AG20443 (cell line): ENCODE data around the gene MALRD1.
"Not testable (repeated sequence)": the region's sequence is repeated elsewhere in the genome, so short reads cannot be mapped to it uniquely, and the experiment has no call there.

Experiments used
- DNase-seq: peaks from one replicate; pipeline ENCODE4 v3.0.0; 2012; ENCODE audit warnings: low spot score, mixed read lengths

Gene MALRD1

DNA sequence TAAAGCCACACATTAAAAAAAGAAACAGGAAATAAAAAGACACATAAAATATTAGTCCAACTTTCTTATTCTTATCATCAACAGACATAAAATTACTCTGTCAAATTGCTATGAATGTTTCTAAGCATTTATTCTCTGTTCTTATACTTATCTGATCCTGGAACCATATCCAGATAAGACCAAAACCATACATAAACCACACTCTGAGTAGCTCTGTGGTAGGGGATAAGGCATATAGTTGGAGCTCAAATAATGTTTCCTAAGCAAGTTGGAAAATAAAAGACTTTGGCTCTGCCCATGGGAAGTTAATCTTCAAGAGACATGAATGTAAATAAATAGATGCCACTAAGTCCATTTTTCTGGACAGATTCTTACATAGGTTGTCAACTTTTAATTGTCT, 664.6 kb downstream of the MALRD1 start:
- DNase-seq: no peak

DNA sequence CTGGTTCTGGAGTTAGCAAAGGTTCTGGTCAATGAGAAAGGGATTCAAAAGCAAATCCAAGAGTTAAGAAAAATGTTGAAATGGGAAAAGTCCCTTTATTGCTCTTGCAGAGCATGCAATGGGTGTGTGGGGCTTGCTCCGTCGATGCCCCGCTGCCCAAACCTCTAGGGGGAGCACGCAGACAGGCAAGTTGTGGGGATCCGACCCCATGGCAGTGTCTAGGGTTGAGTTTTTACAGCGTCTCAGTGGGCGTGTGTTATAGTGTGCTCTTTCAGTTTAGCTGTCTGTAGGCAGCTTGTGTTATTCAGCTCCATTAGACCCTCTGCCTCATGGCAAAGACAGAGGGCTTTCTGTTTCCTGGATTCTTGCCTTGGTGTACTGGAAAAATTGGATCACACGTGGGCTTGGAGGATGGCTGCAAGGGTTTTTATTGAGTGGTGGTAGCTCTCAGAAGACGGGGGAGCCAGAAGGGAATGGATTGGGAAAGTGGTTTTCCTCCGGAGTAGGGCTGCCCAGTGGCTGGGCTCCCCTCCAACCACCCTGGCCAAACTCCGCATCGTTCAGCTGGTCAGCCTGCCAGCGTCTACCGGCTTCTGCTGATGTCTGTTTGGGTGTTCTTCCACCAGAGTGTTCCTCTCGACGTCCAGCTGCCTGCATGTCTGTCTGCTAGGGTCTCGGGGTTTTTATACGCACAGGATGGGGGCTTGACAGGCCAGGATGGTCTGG, 665.4 kb downstream of the MALRD1 start:
- no peak for DNase-seq

DNA sequence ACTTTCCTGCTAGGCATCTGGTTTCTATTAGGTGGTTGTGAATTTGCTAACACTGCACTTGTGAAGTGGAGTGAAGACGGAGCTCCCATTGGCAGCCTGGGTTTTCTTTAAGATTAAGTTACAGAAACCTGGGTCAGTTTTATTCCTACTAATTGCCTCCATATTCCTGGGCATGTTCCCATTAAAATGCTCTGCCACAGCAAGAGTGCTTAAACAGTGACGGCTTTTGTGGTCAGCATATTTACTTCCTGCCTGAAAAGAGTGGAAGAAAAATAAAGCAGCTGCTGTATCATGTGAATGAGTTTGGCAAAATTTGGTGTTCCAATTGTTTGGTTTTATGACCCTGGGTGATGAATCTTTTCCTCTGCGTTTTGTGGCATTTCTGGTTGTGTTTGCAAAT, 670.7 kb downstream of the MALRD1 start:
- DNase-seq: peak; percentile 17

DNA sequence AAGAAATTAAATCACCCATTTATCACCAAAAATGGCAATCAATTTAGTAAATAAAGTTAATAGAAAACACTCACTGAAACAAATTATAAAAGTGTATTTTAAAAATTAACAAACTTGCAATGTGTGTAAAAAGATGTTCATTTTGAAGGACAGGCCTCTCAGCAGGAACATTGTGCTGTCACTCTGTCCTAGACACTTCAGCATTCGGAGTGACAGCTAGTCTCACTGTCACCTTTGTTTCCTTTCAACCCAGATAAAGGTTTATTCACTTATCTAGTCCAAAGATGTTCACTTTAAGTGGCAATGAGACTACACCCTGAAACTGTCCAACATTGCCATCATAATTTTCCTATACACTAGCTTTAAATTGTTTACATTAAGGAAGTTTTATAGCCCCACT, 675.7 kb downstream of the MALRD1 start:
- DNase-seq: no peak

DNA sequence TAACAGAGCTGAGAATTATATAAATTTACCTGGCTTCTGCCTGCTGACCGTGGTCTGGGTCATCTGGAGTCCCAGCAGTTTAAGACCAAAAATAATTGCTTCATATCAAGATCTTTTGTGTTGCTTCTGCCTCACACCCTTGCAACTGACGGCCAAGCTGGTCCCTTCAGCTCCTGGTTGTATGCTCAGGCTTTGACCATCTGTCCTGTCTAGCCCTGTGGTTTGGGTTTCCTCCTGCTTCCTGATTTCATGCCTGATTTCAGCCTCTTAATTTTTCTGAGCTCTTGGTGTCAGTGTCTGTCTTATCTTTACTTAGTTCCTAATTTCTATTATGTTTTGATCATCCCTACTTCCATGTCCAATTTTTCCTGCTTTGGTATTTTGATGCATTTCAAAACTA, 679.8 kb downstream of the MALRD1 start:
- DNase-seq: no peak

DNA sequence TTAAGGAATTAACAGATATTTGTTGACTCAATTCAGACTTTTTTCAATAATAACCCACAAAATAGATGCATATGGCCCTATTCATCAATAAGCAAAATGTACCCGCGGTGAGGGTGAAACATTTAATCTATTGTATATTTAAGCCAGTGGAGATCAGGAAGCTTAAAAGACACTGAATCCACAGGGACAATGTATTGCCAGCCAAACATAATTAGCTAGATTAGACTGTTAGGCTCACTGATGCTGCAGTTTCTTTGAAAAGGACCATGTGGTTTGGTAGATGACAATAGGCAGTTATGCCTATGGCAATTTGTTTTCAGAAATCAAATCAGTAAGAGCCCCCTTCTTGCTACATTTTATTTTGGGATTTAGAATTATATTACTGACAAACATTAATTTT, 680.4 kb downstream of the MALRD1 start:
- no peak for DNase-seq

DNA sequence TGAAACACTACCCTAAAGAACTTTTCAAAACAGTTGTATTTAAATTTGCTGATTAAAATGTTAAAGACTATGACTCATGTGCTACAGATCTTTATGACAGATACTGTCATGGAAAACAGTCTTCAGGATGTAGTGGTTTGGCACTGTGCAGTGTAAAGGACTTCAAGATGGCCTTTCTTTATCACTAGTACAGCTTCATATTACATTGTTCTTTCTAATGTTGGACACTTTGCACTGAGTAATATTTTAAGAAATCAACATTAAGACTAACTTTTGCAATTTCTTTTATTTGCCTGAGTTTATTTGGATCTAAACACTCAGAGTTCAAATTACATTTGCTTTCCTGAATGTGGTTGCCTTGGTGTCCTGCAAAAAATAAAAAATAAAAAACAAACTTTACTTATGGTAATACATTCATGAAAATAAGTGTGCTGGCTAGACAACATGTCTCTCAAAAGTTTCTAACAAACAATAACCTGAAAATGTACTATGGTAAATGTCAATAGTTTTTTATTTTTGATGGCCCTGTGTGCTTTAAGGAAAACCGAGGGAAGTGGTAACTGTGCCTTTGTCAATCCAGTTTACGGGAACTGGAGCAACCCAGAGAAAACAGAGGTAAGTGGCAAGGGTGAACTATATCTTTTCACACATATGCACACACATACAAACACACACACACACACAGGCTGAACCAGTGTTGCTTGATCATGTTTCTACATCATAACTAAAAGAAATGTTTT, 681.7 kb downstream of the MALRD1 start:
- DNase-seq: no peak

DNA sequence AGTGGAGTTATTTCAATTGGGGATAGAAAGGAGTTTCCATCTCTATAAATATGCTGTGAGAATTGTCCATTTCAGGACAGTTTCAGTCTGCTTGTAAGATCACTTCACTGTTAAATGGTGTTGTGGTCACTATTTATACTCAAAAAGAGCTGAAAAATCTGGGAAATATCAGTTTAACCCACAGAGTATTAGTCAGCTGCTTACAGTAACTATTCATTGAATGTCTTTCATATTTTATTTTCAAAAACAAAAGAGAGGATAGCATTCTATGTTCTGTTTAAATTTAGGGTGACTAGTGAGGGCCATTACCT, 682.3 kb downstream of the MALRD1 start:
- no peak for DNase-seq

DNA sequence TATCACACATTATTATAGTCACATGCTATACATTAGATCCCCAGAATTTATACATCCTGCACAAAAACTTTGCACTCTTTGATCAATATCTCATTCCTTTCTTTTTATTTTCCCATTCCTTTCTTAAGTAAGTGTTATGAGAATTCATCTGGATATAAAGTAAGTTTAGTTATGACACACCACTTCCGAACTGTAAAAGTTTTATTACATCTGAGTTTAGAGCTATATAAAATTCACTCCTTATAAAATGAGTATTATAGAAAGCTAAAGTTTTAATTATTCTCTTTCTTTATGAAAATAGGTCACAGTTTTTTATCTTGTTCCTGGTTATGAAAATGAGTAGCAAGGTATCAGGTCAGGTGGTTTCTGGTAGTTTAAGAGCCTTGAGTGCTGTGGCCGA, 683.0 kb downstream of the MALRD1 start:
- DNase-seq: no peak

DNA sequence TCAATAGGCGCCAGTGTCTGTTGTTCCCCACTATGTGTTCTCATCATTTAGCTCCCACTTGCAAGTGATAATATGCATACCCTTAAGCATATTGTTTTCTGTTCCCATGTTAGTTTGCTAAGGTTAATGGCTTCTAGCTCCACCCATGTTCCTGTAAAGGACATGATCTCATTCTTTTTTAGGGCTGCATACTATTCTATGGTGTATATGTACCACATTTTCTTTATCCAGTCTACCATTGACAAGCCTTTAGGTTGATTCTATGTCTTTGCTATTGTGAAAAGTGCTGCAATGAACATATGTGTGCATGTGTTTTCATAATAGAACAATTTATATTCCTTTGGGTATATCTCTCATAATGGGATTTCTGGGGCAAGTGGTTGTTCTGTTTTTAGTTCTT, 689.8 kb downstream of the MALRD1 start:
- no peak for DNase-seq

DNA sequence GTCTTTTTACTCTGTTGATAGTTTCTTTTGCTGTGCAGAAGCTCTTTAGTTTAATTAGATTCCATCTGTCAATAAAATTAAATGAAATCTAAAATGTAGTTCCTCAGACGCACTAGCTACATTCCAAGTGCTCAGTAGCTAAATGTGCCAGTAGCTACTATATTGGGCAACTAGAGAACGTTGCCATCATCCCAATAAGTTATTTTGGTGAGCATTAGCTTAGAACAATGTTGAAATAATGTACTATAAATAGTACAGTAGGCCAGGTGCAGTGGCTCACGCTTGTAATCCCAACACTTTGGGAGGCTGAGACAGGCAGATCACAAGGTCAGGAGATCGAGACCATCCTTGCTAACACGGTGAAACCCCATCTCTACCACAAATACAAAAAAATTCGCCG, 690.6 kb downstream of the MALRD1 start:
- DNase-seq: not testable (repeated sequence)

DNA sequence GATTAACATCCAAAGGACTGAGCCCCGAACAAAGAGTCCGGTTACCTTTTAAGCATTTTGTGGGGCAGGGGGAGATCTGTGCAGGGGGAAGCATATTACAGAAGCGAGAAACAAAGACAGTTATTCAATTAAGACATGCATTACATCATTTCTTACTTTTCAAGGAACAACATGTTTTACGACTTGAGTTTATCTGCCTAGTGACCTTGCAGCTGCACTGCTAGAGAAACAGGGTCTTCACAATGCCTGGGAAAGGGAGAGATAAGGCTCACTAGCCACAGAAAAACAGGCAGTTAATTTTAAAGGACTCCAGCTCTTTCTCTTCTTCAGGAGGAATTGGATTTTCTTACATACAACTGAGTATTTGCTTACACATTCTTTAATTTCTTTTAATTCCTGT, 693.5 kb downstream of the MALRD1 start:
- not testable (repeated sequence) for DNase-seq

DNA sequence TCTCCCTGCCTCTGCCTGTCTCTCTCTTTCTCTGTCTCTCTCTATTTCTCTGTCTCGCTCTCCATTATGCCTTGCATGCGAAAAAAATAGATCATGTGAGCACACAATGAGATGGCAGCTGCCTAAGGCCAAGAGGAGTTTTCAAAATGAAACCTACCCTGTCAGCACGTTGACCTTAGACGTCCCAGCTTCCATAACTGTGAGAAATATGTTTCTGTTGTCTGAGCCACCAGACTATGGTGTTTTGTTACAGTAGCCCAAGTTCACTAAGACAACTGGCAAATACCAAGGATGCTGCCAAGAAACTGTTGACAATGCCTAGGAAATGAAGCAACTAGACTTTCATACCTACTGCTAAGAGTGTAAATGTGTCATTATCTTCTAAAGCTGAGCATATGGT, 697.1 kb downstream of the MALRD1 start:
- no peak for DNase-seq

DNA sequence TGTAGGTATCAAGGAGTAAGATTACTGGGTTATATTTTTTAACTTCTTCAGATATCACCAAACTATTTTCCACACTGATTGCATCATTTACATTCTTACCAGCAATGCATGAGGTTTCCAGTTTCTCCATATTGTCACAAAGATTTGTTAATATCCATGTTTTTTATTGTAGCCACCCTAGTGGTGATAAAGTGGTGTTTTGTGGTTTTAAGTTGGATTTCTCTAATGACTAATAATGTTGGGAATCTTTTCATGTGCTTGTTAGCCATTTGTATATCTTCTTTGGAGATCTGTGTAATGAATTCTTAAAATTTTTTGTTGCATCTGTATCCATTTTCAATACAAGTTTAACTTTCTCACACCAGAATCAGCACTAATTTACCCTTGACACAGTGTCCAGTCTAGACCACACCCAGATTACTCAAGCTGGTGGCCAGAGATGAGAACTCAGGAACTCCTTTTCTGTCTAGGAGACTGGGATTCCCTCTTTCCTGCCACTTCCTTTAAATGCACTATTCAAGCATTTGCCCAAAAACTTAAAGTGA, 700.7 kb downstream of the MALRD1 start:
- no peak for DNase-seq

DNA sequence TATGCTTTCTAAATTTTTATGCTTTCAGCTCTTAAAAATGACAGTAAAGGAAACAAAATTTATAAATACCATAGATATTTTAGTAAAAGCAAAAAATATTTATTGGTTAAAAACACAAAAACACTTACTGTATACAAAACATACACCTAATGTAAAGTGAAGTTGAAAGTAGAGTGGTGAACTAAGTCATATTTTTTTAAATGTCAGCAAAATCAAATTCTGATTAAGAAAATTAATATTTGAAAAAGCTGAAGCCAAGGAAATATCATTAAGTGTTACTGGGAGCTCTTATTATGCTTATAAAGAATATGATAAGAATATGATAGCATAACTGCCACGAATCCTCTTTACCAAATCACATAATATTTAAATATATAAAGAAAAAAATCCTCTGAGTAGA, 702.4 kb downstream of the MALRD1 start:
- DNase-seq: no peak

DNA sequence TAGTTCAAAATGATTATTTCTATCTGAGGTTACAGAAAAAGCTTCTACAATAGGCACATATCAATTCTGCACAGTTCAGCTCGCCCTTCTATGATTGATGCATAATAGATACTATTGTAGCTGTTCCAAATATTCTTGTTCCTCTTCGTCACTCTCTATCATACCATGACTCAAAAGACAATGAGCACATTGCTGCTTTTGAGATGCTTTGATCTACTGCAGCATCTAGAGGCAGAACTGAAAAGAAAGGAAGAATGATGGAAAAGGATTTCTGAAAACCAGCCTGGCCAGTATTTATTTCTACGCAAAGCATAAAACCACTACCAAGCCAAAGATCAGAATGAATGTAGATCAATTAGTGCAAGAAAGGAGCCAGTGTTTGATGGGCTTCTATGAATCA, 708.3 kb downstream of the MALRD1 start:
- DNase-seq: no peak

DNA sequence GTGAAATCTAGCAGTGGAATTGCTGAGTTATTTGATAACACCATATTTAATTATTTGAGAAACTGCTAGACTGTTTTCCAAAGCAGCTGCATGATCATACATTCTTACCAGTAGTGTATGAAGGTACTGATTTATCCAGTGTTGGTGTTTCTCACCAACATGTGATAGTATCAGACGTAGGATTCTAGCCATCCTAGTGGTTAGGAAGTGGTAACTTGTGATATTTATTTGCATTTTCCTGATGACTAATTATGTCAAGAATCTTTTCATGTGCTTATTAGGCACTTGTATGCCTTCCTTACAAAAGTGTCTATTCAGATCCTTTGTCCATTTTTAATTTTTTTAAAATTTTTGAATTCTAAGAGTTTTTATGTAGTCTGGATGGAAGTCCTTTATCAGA, 713.4 kb downstream of the MALRD1 start:
- DNase-seq: no peak

DNA sequence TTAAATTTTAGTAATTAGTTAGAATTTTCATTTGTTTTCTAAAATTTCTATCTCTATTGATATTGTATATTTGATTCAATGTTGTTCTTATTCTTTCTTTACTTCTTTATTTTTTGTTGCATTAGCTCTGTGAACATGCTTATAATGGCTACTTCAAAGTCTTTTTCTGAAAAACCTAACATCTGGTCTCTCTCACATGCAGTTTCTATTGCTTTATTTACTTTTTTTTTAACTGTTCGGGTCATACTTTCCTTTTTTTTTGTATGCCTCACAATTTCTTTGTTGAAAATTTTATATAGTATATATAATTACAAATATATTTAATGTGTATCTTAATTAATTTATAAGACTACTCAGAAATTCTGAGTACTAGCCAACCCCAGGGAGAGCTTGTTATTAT, 715.5 kb downstream of the MALRD1 start:
- no peak for DNase-seq

DNA sequence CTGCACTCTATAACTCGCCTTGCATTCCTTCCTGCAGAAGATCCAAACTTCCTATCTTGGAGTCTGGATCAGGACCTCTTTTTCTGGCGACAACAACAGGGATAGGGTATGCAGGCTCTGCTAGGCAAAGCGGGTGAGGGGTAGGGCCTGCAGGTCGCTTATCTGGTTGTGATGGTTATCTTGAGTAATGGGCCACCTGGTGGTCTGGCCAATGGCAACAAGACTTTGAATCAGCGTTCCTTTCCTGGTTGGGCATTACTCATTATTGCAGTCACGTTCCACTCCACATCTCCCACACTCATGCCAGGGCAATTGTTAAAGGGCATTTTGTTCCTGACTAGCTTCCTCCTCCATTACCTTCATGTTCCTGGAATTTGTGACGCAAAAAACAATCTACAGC, 719.3 kb downstream of the MALRD1 start:
- DNase-seq: no peak

DNA sequence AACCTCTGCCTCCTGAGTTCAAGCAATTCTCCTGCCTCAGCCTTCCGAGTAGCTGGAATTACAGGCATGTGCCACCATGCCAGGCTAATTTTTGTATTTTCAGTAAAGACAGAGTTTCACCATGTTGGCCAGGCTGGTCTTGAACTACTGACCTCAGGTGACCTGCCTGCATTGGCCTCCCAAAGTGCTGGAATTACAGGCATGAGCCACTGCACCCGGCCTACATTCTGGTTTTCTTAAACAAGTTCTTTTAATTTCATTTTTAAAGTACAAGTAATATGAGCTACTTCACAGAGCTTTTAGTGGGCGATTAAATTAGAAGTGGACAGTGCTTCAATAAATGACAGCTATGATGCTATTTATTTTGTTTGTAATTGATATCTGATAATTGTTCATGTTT, 721.2 kb downstream of the MALRD1 start:
- not testable (repeated sequence) for DNase-seq

DNA sequence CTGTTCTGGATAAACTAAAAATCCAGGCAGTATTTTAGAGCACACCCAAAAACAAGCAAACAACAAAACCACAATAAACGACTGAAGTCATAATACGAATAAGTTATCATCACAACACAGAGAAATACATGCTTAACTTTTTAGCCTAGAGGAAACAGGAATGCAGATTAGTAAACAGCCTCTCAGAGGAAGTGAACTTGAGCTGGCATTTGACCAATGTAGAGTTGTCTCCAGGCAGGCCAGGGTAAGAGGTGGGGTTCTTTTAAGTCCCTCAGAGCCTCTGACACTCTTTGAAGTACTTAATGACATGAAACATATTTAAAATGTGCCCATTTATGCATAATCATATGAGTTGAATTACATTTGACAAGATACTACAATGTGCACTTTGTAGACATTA, 724.4 kb downstream of the MALRD1 start:
- DNase-seq: no peak

DNA sequence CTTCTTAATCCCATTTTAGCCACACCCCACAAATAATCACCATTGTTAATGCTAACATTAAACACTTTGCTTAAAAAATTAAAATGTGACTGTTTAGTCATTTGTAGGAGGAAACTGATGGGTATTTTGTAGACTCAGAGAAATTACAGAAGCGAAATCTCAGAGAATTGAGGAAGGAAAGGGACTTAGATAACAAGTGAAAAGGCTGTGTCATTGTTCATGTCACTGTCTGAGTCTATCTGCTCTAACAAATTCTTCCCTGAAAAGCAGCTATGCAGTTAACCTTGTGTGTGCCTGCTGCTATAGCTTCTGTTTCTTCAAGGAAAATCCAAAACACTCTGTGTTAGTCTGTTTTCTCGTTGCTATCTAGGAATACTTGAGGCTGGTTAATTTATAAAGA, 726.7 kb downstream of the MALRD1 start:
- no peak for DNase-seq

DNA sequence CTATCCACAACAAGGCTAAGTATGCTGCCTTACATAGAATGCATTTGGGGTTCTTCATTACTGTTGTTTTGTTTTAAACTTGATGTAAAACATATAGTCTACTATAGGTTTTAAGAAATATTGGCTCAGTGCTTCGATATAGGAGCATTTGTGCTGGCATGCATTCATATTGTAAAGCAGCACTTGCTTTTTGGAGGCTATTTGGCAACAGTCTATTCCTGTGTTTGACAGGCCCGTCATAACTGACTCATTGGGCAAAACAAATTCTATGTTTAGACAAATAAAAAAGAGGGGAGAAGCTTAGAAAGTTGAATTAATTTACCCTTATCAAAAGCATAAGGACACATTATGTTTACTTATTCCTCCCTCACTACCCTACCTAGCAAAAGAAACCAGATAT, 729.2 kb downstream of the MALRD1 start:
- no peak for DNase-seq

DNA sequence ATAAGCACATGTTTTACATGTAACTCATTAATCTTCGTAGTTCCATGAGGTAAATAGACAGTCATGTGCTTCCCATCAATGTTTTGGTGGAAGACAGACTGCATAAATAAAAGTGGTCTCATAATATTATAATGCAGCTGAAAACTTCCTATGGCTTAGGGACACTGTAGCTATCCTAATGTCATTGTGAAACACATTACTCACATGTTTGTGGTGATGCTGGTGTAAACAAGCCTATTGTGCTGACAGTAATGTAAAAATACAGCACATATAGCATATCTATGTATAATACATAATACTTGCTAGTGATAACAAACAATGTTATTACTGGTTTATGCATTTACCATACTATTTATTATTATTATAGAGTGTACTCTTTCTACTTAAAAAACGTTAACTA, 730.4 kb downstream of the MALRD1 start:
- DNase-seq: no peak
